Lower leg skin (tissue), 4 donors: ENCODE measurements around the gene TBC1D22A. TPM values are rescaled to one million over a fixed set of nuclear protein-coding genes. Genes with fewer than 3 reads are reported as not detected.
A peak's percentile ranks its signal among the peaks of the same experiment; 100 is the strongest.

Experiments used
- DNase-seq, 2 donors: peaks; one replicate each; pipeline ENCODE4 v3.0.0-alpha.2; 2019; ENCODE audit warnings: low spot score in 2 of 2
- H3K4me3 ChIP-seq: fragments of 200-600 bp; sonication (generic); 2 replicates; pipeline ENCODE4 v1.5.1; 2017; ENCODE audit warnings: mild to moderate bottlenecking, low read depth; ENCODE audit not compliant: poor library complexity, severe bottlenecking
- CTCF ChIP-seq, 3 donors: fragments of 450-650 bp; IDR thresholded peaks; one replicate each; pipeline ENCODE4 v1.5.1; 2016; ENCODE audit warnings: antibody characterized with exemption in 3 of 3, mild to moderate bottlenecking in 3 of 3, moderate library complexity in 2 of 3
- POLR2A ChIP-seq, 2 donors: fragments of 450-650 bp; IDR thresholded peaks; one replicate each; pipeline ENCODE4 v1.6.1; 2016 to 2017; ENCODE audit warnings: antibody characterized with exemption in 2 of 2, mild to moderate bottlenecking in 1 of 2, moderate library complexity in 1 of 2
- WGBS, 2 donors: methylation state at CpG; one replicate each; pipeline ENCODE4 v1.1.5; 2018; 5-methylcytosine and 5-hydroxymethylcytosine counted together
- intact Hi-C: fragments of 100-400 bp; cut with DNase I; formaldehyde crosslinking; loops from one replicate; pipeline ENCODE4 v1.15.0; 2023; ENCODE audit warnings: low total_unique reads
- total RNA-seq, 4 donors: library from RNA; depleted of rRNA; stranded (reverse); fragments of >200 nt; gene quantifications; one replicate each; pipeline ENCODE4 v1.1.0, GENCODE V29; 2016

Gene TBC1D22A
- total RNA-seq, 4 donors from 2014 or later, result 21.8 to 32.3 (median 31.6) TPM

- WGBS, 2 donors, result 92 to 94% methylated on average over 28 of the region's 29 CpGs
- intact Hi-C loops, result no loop called here
- TF ChIP-seq CTCF (IDR thresholded peaks at IDR 0.05) (no peak), POLR2A (IDR thresholded peaks at IDR 0.05) (no peak)
Measured at GRCh38 chr22:47111626-47112581, 349.5 kb downstream of the TBC1D22A start.

DNA sequence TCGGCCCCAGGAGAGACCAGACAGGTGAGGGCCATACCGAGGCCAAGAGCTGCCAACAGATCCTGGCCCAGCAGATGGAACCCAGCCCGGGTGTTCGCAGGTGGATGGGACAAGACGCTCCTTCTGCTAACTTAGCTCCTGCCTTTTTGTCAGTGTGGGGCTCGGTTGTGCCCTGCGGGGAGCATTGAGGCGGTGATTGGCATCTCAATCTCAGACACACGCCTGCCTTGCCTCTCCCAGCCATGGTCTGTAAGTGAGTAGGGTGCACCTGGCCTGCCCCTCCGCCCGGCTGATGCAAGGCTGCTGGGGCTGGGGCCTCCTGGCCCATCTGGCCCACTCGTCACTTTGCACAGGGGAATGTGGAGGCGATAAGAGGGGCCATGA is 350.1 kb downstream of the TBC1D22A start:
- intact Hi-C loops, result no loop called here
- DNase-seq, result no peak
- WGBS, 2 donors, result 95% methylated on average over 13 of the region's 13 CpGs
- no peak for TF ChIP-seq POLR2A (IDR thresholded peaks at IDR 0.05)
- TF ChIP-seq CTCF (IDR thresholded peaks at IDR 0.05), result no peak
- H3K4me3 ChIP-seq, result no peak overlapping the region

More at GRCh38 chr22:47111626-47112581, 349.5 kb downstream of the TBC1D22A start:
- H3K4me3 ChIP-seq, result no peak overlapping the region
- DNase-seq, result peak in 1 of 2 donors; percentile 76

DNA sequence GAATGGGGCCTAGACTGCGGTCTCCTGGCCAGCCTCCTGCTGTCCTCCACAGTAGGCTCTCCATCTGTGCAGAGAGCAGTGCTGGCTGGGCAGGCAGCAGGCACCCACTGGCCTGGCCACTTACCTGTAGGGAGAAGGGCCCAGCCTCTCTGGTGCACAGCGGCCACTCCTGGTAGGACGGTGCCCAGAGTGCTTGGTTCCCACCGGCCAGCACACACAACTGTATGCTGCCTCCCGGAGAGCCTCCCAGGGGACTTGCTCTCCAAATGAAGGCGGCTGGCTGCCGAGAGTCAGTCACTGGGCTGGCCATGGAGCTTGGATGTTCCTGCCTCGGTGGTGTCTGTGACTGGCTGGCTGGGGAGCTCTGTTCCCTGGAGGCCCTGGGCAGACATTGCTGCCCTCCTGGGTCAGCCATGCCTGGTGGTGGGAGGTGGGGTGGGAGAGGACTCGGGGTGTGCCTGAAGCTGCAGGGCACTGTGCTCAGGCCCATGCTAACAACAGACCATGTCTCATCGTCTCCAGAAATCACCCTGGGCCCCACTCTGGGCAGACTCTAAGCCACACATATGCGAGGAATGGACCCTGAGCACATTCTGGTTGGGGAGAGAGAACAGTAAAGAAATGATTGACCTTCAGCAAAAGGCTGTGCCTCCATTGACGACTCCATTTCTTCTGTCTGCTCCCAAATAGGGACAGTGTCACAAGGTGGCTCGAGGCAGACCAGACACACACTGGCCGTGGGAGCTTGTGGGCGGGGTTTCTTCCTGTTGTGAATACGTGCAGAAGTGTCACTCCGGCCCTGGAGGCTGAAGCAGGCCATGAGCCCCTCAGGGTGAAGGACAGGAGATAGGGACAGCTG is 350.8 kb downstream of the TBC1D22A start:
- no peak for TF ChIP-seq CTCF (IDR thresholded peaks at IDR 0.05)
- TF ChIP-seq POLR2A (IDR thresholded peaks at IDR 0.05), result no peak
- whole genome bisulfite sequencing, 2 donors, result 87 to 93% methylated on average over 10 to 12 of the region's 17 CpGs
- intact Hi-C loops, result no loop called here
- no peak overlapping the region for H3K4me3 ChIP-seq
- peak in 1 of 2 donors; percentile 83 for DNase-seq

DNA sequence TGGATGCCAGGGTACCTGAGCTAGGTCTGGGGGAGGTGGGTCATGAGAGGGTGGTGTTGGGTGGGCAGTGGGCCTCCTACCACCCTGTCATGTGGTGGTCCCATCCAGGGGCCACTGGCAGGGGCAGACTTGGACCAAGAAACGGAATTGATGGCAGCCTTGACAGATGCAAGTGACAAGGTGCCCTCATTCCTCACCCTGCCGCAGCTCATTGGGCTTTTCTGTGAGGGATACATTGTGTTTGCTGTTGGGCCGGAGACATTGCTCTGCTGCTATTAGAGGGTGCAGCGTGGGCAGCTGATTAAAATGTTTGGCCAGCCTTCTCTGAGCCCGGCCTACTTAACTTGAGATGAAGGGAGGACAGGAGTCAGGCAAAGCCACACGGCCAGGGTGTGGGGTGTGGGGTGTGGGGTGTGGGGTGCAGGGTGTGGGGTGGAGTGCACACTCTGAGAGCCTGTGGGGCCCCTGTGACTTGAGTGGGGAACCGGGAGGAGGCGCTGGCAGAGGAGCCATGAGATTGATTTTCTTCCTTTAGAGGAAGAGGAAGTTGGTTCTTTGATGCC is 351.5 kb downstream of the TBC1D22A start:
- H3K4me3 ChIP-seq, result no peak overlapping the region
- intact Hi-C loops, result no loop called here
- WGBS, 2 donors, result 90 to 98% methylated on average over 8 of the region's 8 CpGs
- DNase-seq, result peak in 1 of 2 donors; percentile 66
- TF ChIP-seq CTCF (IDR thresholded peaks at IDR 0.05), result no peak
- TF ChIP-seq POLR2A (IDR thresholded peaks at IDR 0.05), result no peak

GRCh38 chr22:47114813-47115517 is 352.5 kb downstream of the TBC1D22A start:
- WGBS, 2 donors, result 86 to 89% methylated on average over 20 of the region's 20 CpGs
- peak in 1 of 2 donors; percentile 70 for DNase-seq
- intact Hi-C loops, result no loop called here
- TF ChIP-seq CTCF (IDR thresholded peaks at IDR 0.05) (no peak), POLR2A (IDR thresholded peaks at IDR 0.05) (no peak)
- no peak overlapping the region for H3K4me3 ChIP-seq
